GM23338 (cell line): ENCODE results near the gene NPHP4. TPM values are rescaled to one million over a fixed set of nuclear protein-coding genes. Genes with fewer than 3 reads are reported as not detected.

Source experiments
- ATAC-seq: fragments of 200-7000 bp; cut with Tn5 transposase; 3 replicates; pipeline ENCODE4 v1.9.1; 2020
- DNase-seq: peaks from one replicate; pipeline ENCODE4 v3.0.0-alpha.2; 2015; ENCODE audit warnings: low spot score
- H2AFZ ChIP-seq: fragments of 200-600 bp; sonication (generic); 2 replicates; pipeline ENCODE4 v1.8.0; 2016; ENCODE audit warnings: antibody characterized with exemption, mild to moderate bottlenecking, moderate library complexity
- H3F3A ChIP-seq: fragments of 200-600 bp; sonication (generic); replicated peaks from 2 replicates; pipeline ENCODE4 v1.8.0; 2017; ENCODE audit warnings: antibody characterized with exemption, mixed run types, low read depth
- H3K27ac ChIP-seq: fragments of 200-600 bp; sonication (generic); 2 replicates; pipeline ENCODE4 v1.6.1; 2016; ENCODE audit warnings: low read depth
- H3K27me3 ChIP-seq: fragments of 200-600 bp; sonication (generic); 2 replicates; pipeline ENCODE4 v1.8.0; 2016; ENCODE audit warnings: mild to moderate bottlenecking, mixed run types, moderate library complexity; ENCODE audit not compliant: insufficient read depth
- H3K36me3 ChIP-seq: fragments of 200-600 bp; sonication (generic); 2 replicates; pipeline ENCODE4 v1.8.0; 2016; ENCODE audit warnings: mild to moderate bottlenecking; ENCODE audit not compliant: insufficient read depth
- H3K4me1 ChIP-seq: fragments of 200-600 bp; sonication (generic); 2 replicates; pipeline ENCODE4 v1.8.0; 2016; ENCODE audit warnings: mild to moderate bottlenecking, moderate library complexity; ENCODE audit not compliant: insufficient read depth
- H3K4me2 ChIP-seq: fragments of 200-600 bp; sonication (generic); 2 replicates; pipeline ENCODE4 v1.7.1; 2017; ENCODE audit warnings: mixed run types
- H3K4me3 ChIP-seq: fragments of 200-600 bp; sonication (generic); 2 replicates; pipeline ENCODE4 v1.6.1; 2016; ENCODE audit warnings: mixed run types
- H3K79me2 ChIP-seq: fragments of 200-600 bp; sonication (generic); replicated peaks from 2 replicates; pipeline ENCODE4 v1.8.0; 2017; ENCODE audit warnings: mild to moderate bottlenecking; ENCODE audit not compliant: insufficient read depth
- H3K9me2 ChIP-seq: fragments of 200-600 bp; sonication (generic); 2 replicates; pipeline ENCODE4 v1.8.0; 2017; ENCODE audit not compliant: insufficient read depth
- H4K20me1 ChIP-seq: fragments of 200-600 bp; sonication (generic); replicated peaks from 2 replicates; pipeline ENCODE4 v1.8.0; 2017; ENCODE audit warnings: mild to moderate bottlenecking; ENCODE audit not compliant: insufficient read depth
- H3K27ac Mint-ChIP-seq: 2 replicates; pipeline ENCODE4 v1.8.0; 2020; ENCODE audit warnings: inconsistent platforms, mild to moderate bottlenecking, moderate library complexity, mixed read lengths
- H3K27me3 Mint-ChIP-seq: 3 replicates; pipeline ENCODE4 v1.8.0; 2022; ENCODE audit warnings: low read depth, mild to moderate bottlenecking, moderate library complexity, mixed read lengths, inconsistent platforms; ENCODE audit not compliant: insufficient read depth, poor library complexity
- H3K36me3 Mint-ChIP-seq: 3 replicates; pipeline ENCODE4 v1.8.0; 2021; ENCODE audit warnings: low read depth, mild to moderate bottlenecking, inconsistent platforms, moderate library complexity, mixed read lengths
- H3K4me1 Mint-ChIP-seq: 3 replicates; pipeline ENCODE4 v1.8.0; 2020; ENCODE audit warnings: mild to moderate bottlenecking, inconsistent platforms, mixed read lengths
- H3K4me3 Mint-ChIP-seq: 3 replicates; pipeline ENCODE4 v1.8.0; 2021; ENCODE audit warnings: moderate library complexity, mild to moderate bottlenecking, inconsistent platforms, mixed read lengths
- H3K9me3 Mint-ChIP-seq: 3 replicates; pipeline ENCODE4 v1.8.0; 2020; ENCODE audit warnings: moderate library complexity, mild to moderate bottlenecking, inconsistent platforms, mixed read lengths
- CREB1 ChIP-seq: fragments of 250-450 bp; sonication (Bioruptor Pico); IDR thresholded peaks from 2 replicates; pipeline ENCODE4 v1.5.0; 2020; ENCODE audit warnings: low read depth, mild to moderate bottlenecking, moderate library complexity
- EZH2 ChIP-seq: fragments of 200-600 bp; sonication (generic); IDR thresholded peaks from one replicate; pipeline ENCODE4 v1.8.0; 2017; ENCODE audit warnings: antibody characterized with exemption, mild to moderate bottlenecking, low read depth; ENCODE audit not compliant: unreplicated experiment
- EZH2phosphoT487 ChIP-seq: fragments of 200-600 bp; sonication (generic); IDR thresholded peaks from one replicate; pipeline ENCODE4 v1.8.1; 2018; ENCODE audit warnings: antibody characterized with exemption; ENCODE audit not compliant: unreplicated experiment
- JUNB ChIP-seq: IDR thresholded peaks from one replicate; pipeline ENCODE4 v1.6.1; 2016; ENCODE audit warnings: antibody characterized with exemption; ENCODE audit not compliant: unreplicated experiment
- REST ChIP-seq: IDR thresholded peaks from one replicate; pipeline ENCODE4 v1.6.1; 2018; ENCODE audit warnings: antibody characterized with exemption; ENCODE audit not compliant: unreplicated experiment
- STAT1 ChIP-seq: IDR thresholded peaks from one replicate; pipeline ENCODE4 v1.6.1; 2016; ENCODE audit warnings: antibody characterized with exemption; ENCODE audit not compliant: unreplicated experiment
- ZNF114 ChIP-seq: fragments of 250-450 bp; sonication (Bioruptor Pico); IDR thresholded peaks from 2 replicates; pipeline ENCODE4 v1.5.0; 2020; ENCODE audit warnings: mild to moderate bottlenecking, moderate library complexity
- ZNF331 ChIP-seq: fragments of 250-450 bp; sonication (Bioruptor Pico); IDR thresholded peaks from 2 replicates; pipeline ENCODE4 v1.5.0; 2020; ENCODE audit warnings: low read depth, mild to moderate bottlenecking, moderate library complexity
- polyA plus RNA-seq: library from polyadenylated mRNA; unstranded; fragments of >200 nt; fragmentation: Nextera tagmentation; extraction: Ambion mirVana; gene quantifications from 2 replicates; pipeline ENCODE4 v1.2.1, GENCODE V29; 2016
- total RNA-seq: library from RNA; depleted of rRNA; stranded (reverse); fragments of >200 nt; shearing (Covaris generic); gene quantifications from 2 replicates; pipeline ENCODE4 v1.2.3, GENCODE V29; 2014

The NPHP4 gene
- total and polyA plus RNA-seq, 2 experiments from 2014 or later = 2.5 to 12.4 TPM

- TF ChIP-seq REST = no peak
- no peak for TF ChIP-seq JUNB
These were observed 113.3 kb downstream of the NPHP4 start (continued) for GRCh38 chr1:5878971-5879370.

GRCh38 chr1:5877683-5878530 lies 114.3 kb downstream of the NPHP4 start:
- Histone ChIP-seq H4K20me1 (no peaks in the 10 kb centered on the region), H3K79me2 (no peaks in the 10 kb centered on the region)
- ATAC-seq = no peak

More at GRCh38 chr1:5877683-5878530, 114.3 kb downstream of the NPHP4 start:
- H3K27ac Mint-ChIP-seq = no peak overlapping the region
- H3K27me3 ChIP-seq = no peaks in the 10 kb centered on the region
- no peak for DNase-seq
- H3K4me3 Mint-ChIP-seq = no peak overlapping the region
- no peak overlapping the region for H3K4me2 ChIP-seq
- peaks cover 8% of the 10 kb centered on the region; the same call in 2 of the 3 replicates for H3K9me3 Mint-ChIP-seq
- peaks cover 3% of the 10 kb centered on the region for H3K27me3 Mint-ChIP-seq
- no peak overlapping the region for H3K4me3 ChIP-seq
- H3K9me2 ChIP-seq = no peaks in the 10 kb centered on the region
- peaks cover 26% of the 10 kb centered on the region for H3K36me3 Mint-ChIP-seq
- no peaks in the 10 kb centered on the region for H3K36me3 ChIP-seq
- H2AFZ ChIP-seq = no peak overlapping the region
- H3F3A ChIP-seq = no peaks in the 10 kb centered on the region
- H3K4me1 Mint-ChIP-seq = no peaks in the 10 kb centered on the region
- H3K27ac ChIP-seq = no peak overlapping the region
- TF ChIP-seq EZH2phosphoT487 = no peak
- no peak for TF ChIP-seq ZNF114 (CRISPR knock-in tag)
- no peak for TF ChIP-seq EZH2
- no peak for TF ChIP-seq STAT1
- no peak for TF ChIP-seq ZNF331 (CRISPR knock-in tag)
- no peak for TF ChIP-seq CREB1
- TF ChIP-seq REST = no peak
- no peaks in the 10 kb centered on the region for H3K4me1 ChIP-seq
